ENCODE measurements around the gene GALNT18.
"Not testable (repeated sequence)": the region's sequence is repeated elsewhere in the genome, so short reads cannot be mapped to it uniquely, and the experiment has no call there.

The GALNT18 gene

GRCh38 chr11:11370255-11370961, 251.4 kb downstream of the GALNT18 start:
- H3K27me3 ChIP-seq: no peaks in the 10 kb centered on the region
- no peak for TF ChIP-seq CTCF (IDR thresholded peaks at IDR 0.05; ENCODE audit: low read depth, low read length)

GRCh38 chr11:11366793-11367192, 255.0 kb downstream of the GALNT18 start:
- Histone ChIP-seq H3K27me3 (no peaks in the 10 kb centered on the region), H3K4me3 (ENCODE audit: low read depth, low read length) (no peak overlapping the region), H3K9me3 (no peaks in the 10 kb centered on the region), H3K36me3 (no peaks in the 10 kb centered on the region), H3K4me1 (no peaks in the 10 kb centered on the region)
- no peak for TF ChIP-seq CTCF (IDR thresholded peaks at IDR 0.05; ENCODE audit: low read depth, low read length)
- DNase-seq: no peak

More at GRCh38 chr11:11370255-11370961, 251.4 kb downstream of the GALNT18 start:
- Histone ChIP-seq H3K4me3 (ENCODE audit: low read depth, low read length) (no peak overlapping the region), H3K36me3 (no peaks in the 10 kb centered on the region), H3K4me1 (no peaks in the 10 kb centered on the region), H3K9me3 (no peaks in the 10 kb centered on the region)
- DNase-seq: no peak

GRCh38 chr11:11363674-11364073, 258.1 kb downstream of the GALNT18 start:
- Histone ChIP-seq H3K4me3 (ENCODE audit: low read depth, low read length) (no peak overlapping the region), H3K9me3 (no peaks in the 10 kb centered on the region), H3K36me3 (no peaks in the 10 kb centered on the region), H3K27me3 (no peaks in the 10 kb centered on the region), H3K4me1 (no peaks in the 10 kb centered on the region)
- DNase-seq: no peak
- TF ChIP-seq CTCF (IDR thresholded peaks at IDR 0.05; ENCODE audit: low read depth, low read length): no peak

- Histone ChIP-seq H3K9me3 (no peaks in the 10 kb centered on the region), H3K4me1 (no peaks in the 10 kb centered on the region), H3K36me3 (no peaks in the 10 kb centered on the region), H3K27me3 (no peaks in the 10 kb centered on the region), H3K4me3 (ENCODE audit: low read depth, low read length) (no peak overlapping the region)
- DNase-seq: no peak
- no peak for TF ChIP-seq CTCF (IDR thresholded peaks at IDR 0.05; ENCODE audit: low read depth, low read length)
Observed at GRCh38 chr11:11359611-11360010, 262.2 kb downstream of the GALNT18 start.

GRCh38 chr11:11356842-11357241, 265.0 kb downstream of the GALNT18 start:
- DNase-seq: no peak
- Histone ChIP-seq H3K4me1 (no peaks in the 10 kb centered on the region), H3K27me3 (no peaks in the 10 kb centered on the region), H3K4me3 (ENCODE audit: low read depth, low read length) (no peak overlapping the region), H3K36me3 (no peaks in the 10 kb centered on the region), H3K9me3 (no peaks in the 10 kb centered on the region)
- no peak for TF ChIP-seq CTCF (IDR thresholded peaks at IDR 0.05; ENCODE audit: low read depth, low read length)

GRCh38 chr11:11352878-11353277, 268.9 kb downstream of the GALNT18 start, which contains the start of gene CSNK2A3:
TSS of gene CSNK2A3 (minus strand) at chr11:11353250. CDS start at chr11:11353119, 131 bp downstream.
- not testable (repeated sequence) for H3K4me1 ChIP-seq; H3K27me3 ChIP-seq; H3K4me3 ChIP-seq (ENCODE audit: low read depth, low read length); H3K9me3 ChIP-seq; DNase-seq; H3K36me3 ChIP-seq

GRCh38 chr11:11351851-11352250, 270.0 kb downstream of the GALNT18 start:
- H3K27me3 ChIP-seq; DNase-seq; H3K4me1 ChIP-seq; H3K9me3 ChIP-seq; H3K4me3 ChIP-seq (ENCODE audit: low read depth, low read length); H3K36me3 ChIP-seq: not testable (repeated sequence)
